SK-N-SH (cell line): ENCODE data around the gene PPP1R13L.

Source experiments
- FOSL2 ChIP-seq: IDR thresholded peaks from 2 replicates; pipeline ENCODE4 v1.4.0; 2012; ENCODE audit warnings: low read depth, mild to moderate bottlenecking, moderate library complexity, borderline replicate concordance
- NRF1 ChIP-seq: IDR thresholded peaks from 2 replicates; pipeline ENCODE4 v1.6.1; 2012; ENCODE audit warnings: low read depth, mild to moderate bottlenecking, low read length
- POLR2AphosphoS5 ChIP-seq: IDR thresholded peaks from 2 replicates; pipeline ENCODE4 v1.6.1; 2012; ENCODE audit warnings: low read depth, low read length
- TF ChIP-seq, protein P1 (sequence below): fragments of 200-600 bp; sonication (generic); IDR thresholded peaks from 2 replicates; pipeline ENCODE4 v1.6.1; 2017; ENCODE audit warnings: antibody characterized with exemption, mild to moderate bottlenecking, moderate library complexity
- TF ChIP-seq, protein P2 (sequence below): IDR thresholded peaks from 2 replicates; pipeline ENCODE4 v1.6.1; 2012; ENCODE audit warnings: mild to moderate bottlenecking, low read depth, low read length, moderate library complexity
- TF ChIP-seq, protein P3 (sequence below): IDR thresholded peaks from 2 replicates; pipeline ENCODE4 v1.4.0; 2012; ENCODE audit warnings: low read depth, borderline replicate concordance

DNA sequence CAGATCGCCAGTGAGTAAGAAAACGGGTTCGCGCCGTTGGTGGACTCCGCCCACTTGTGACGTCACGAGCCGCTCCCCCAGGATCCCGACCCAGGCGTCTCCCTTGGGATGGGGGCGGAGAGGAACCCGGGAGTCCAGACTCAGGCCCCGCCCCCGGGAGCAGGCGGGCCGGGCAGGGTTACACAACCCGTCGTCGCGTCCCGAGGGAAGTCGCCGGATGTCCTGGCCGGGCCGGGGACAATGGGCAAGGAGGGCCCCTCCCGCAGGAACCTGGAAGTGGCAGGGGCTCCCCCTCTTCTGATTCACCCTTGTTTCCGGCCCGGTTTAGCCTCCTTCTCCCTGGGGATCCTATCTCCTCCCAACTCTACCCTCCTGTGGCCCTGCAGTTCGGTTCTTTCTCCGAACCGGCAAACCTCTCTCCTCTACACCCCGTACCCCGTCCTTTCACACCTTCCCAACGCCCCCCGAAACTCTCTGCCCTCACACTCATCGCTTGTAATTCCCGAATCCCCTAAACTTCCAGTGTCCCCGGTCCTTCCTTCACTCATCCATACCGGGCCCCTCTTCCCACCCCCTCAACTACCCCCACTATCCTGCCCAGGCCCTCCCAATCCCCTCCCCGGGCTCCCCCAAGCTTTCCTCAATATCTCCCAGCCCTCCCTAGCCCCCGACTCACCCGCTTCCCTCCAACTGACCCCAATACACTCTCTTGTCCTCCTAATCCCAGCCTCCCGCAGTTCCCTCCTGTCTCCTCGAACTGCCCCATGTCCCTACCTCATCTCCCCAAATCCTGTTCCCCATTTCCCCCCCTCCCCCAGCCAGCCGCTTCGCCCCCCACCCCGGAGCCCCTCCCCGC, 38.8 kb upstream of the PPP1R13L start:
- TF ChIP-seq, protein P1, sequence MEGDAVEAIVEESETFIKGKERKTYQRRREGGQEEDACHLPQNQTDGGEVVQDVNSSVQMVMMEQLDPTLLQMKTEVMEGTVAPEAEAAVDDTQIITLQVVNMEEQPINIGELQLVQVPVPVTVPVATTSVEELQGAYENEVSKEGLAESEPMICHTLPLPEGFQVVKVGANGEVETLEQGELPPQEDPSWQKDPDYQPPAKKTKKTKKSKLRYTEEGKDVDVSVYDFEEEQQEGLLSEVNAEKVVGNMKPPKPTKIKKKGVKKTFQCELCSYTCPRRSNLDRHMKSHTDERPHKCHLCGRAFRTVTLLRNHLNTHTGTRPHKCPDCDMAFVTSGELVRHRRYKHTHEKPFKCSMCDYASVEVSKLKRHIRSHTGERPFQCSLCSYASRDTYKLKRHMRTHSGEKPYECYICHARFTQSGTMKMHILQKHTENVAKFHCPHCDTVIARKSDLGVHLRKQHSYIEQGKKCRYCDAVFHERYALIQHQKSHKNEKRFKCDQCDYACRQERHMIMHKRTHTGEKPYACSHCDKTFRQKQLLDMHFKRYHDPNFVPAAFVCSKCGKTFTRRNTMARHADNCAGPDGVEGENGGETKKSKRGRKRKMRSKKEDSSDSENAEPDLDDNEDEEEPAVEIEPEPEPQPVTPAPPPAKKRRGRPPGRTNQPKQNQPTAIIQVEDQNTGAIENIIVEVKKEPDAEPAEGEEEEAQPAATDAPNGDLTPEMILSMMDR: no peak
- TF ChIP-seq NRF1 (no peak), FOSL2 (peak; percentile 38; the same call in 1 of the 2 replicates), POLR2AphosphoS5 (peak; percentile 51; the same call in 1 of the 2 replicates)
- TF ChIP-seq, protein P2, sequence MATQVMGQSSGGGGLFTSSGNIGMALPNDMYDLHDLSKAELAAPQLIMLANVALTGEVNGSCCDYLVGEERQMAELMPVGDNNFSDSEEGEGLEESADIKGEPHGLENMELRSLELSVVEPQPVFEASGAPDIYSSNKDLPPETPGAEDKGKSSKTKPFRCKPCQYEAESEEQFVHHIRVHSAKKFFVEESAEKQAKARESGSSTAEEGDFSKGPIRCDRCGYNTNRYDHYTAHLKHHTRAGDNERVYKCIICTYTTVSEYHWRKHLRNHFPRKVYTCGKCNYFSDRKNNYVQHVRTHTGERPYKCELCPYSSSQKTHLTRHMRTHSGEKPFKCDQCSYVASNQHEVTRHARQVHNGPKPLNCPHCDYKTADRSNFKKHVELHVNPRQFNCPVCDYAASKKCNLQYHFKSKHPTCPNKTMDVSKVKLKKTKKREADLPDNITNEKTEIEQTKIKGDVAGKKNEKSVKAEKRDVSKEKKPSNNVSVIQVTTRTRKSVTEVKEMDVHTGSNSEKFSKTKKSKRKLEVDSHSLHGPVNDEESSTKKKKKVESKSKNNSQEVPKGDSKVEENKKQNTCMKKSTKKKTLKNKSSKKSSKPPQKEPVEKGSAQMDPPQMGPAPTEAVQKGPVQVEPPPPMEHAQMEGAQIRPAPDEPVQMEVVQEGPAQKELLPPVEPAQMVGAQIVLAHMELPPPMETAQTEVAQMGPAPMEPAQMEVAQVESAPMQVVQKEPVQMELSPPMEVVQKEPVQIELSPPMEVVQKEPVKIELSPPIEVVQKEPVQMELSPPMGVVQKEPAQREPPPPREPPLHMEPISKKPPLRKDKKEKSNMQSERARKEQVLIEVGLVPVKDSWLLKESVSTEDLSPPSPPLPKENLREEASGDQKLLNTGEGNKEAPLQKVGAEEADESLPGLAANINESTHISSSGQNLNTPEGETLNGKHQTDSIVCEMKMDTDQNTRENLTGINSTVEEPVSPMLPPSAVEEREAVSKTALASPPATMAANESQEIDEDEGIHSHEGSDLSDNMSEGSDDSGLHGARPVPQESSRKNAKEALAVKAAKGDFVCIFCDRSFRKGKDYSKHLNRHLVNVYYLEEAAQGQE: no peak
- TF ChIP-seq, protein P3, sequence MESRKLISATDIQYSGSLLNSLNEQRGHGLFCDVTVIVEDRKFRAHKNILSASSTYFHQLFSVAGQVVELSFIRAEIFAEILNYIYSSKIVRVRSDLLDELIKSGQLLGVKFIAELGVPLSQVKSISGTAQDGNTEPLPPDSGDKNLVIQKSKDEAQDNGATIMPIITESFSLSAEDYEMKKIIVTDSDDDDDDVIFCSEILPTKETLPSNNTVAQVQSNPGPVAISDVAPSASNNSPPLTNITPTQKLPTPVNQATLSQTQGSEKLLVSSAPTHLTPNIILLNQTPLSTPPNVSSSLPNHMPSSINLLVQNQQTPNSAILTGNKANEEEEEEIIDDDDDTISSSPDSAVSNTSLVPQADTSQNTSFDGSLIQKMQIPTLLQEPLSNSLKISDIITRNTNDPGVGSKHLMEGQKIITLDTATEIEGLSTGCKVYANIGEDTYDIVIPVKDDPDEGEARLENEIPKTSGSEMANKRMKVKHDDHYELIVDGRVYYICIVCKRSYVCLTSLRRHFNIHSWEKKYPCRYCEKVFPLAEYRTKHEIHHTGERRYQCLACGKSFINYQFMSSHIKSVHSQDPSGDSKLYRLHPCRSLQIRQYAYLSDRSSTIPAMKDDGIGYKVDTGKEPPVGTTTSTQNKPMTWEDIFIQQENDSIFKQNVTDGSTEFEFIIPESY: no peak
